ENCODE measurements around the gene MOB1B. TPM values are rescaled to one million over a fixed set of nuclear protein-coding genes. Genes with fewer than 3 reads are reported as not detected.

MOB1B gene
- total RNA-seq, 1 experiment from 2014 or later: 33.2 TPM

- Histone ChIP-seq H3K4me2 (ENCODE audit: low read length) (no peak overlapping the region), H3K9ac (ENCODE audit: low read length) (no peak overlapping the region), H3K27me3 (ENCODE audit: insufficient read depth, low read length) (no peaks in the 10 kb centered on the region), H2AFZ (ENCODE audit: low read depth, low read length, poor library complexity, severe bottlenecking) (no peak overlapping the region), H3K9me2 (ENCODE audit: insufficient read depth) (no peaks in the 10 kb centered on the region), H3K9me3 (ENCODE audit: control insufficient read depth in 1 of 2, insufficient read depth in 1 of 2, low read depth in 1 of 2, low read length in 2 of 2) (no peaks in the 10 kb centered on the region), H3K4me3 (replicated peaks in 1 of 2; ENCODE audit: low read depth in 1 of 2, low read length in 2 of 2) (no peak overlapping the region), H4K20me1 (ENCODE audit: insufficient read depth) (no peaks in the 10 kb centered on the region), H3K4me1 (ENCODE audit: control insufficient read depth in 1 of 2, insufficient read depth in 2 of 2, low read length in 2 of 2) (no peaks in the 10 kb centered on the region), H3K79me2 (ENCODE audit: insufficient read depth, low read length) (no peaks in the 10 kb centered on the region), H3K27ac (ENCODE audit: low read depth, low read length) (no peak overlapping the region), H3K36me3 (ENCODE audit: control insufficient read depth in 1 of 2, insufficient read depth in 2 of 2, low read length in 2 of 2) (no peaks in the 10 kb centered on the region)
- DNase-seq (ENCODE audit: low read depth, low spot score) (no peak), ATAC-seq (no peak)
- intact Hi-C loops (cut with micrococcal nuclease): no loop called here
- POLR2A ChIA-PET: no interaction called here
- CTCF ChIA-PET: no interaction called here
- TF ChIP-seq, protein P1, sequence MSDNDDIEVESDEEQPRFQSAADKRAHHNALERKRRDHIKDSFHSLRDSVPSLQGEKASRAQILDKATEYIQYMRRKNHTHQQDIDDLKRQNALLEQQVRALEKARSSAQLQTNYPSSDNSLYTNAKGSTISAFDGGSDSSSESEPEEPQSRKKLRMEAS (IDR thresholded peaks at IDR 0.05): no peak
- TF ChIP-seq, protein P2, sequence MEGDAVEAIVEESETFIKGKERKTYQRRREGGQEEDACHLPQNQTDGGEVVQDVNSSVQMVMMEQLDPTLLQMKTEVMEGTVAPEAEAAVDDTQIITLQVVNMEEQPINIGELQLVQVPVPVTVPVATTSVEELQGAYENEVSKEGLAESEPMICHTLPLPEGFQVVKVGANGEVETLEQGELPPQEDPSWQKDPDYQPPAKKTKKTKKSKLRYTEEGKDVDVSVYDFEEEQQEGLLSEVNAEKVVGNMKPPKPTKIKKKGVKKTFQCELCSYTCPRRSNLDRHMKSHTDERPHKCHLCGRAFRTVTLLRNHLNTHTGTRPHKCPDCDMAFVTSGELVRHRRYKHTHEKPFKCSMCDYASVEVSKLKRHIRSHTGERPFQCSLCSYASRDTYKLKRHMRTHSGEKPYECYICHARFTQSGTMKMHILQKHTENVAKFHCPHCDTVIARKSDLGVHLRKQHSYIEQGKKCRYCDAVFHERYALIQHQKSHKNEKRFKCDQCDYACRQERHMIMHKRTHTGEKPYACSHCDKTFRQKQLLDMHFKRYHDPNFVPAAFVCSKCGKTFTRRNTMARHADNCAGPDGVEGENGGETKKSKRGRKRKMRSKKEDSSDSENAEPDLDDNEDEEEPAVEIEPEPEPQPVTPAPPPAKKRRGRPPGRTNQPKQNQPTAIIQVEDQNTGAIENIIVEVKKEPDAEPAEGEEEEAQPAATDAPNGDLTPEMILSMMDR (IDR thresholded peaks at IDR 0.05 in 2 of 3, conservative IDR thresholded peaks at IDR 0.05 in 1 of 3; ENCODE audit: borderline replicate concordance in 1 of 3, insufficient read depth in 1 of 3, low read depth in 2 of 3, low read length in 2 of 3): no peak
- TF ChIP-seq EZH2phosphoT487 (IDR thresholded peaks at IDR 0.05; ENCODE audit: borderline replicate concordance) (no peak), YY1 (IDR thresholded peaks at IDR 0.05; ENCODE audit: extremely low read depth, insufficient replicate concordance, low read depth, low read length) (no peak), SIN3A (IDR thresholded peaks at IDR 0.05; ENCODE audit: low read depth) (no peak), CBX3 (IDR thresholded peaks at IDR 0.05; ENCODE audit: low read depth) (no peak), REST (IDR thresholded peaks at IDR 0.05; ENCODE audit: low read depth) (no peak), RAD21 (IDR thresholded peaks at IDR 0.05; ENCODE audit: low read depth) (no peak), FOSL1 (IDR thresholded peaks at IDR 0.05; ENCODE audit: low read depth) (no peak), CEBPB (IDR thresholded peaks at IDR 0.05; ENCODE audit: low read depth) (no peak)
- RAD21 ChIA-PET (ENCODE audit: low non-redundant PET in 1 of 2, low total read pairs in 2 of 2, uncharacterized antibody in 2 of 2, unreplicated experiment in 2 of 2): no interaction called here
- BruUV-seq (replicated peaks): no TSS peak
Observed at GRCh38 chr4:70863099-70863790, 38.9 kb upstream of the MOB1B start.

Data from HCT116 (cell line).